KOPT-K1 (cell line): ENCODE results near the gene CRELD2.

Experiments used
- H3K27ac ChIP-seq: fragments of 200-600 bp; sonication (generic); 2 replicates; pipeline ENCODE4 v1.5.1; 2016; ENCODE audit warnings: antibody characterized with exemption, mild to moderate bottlenecking, low read depth, low read length; ENCODE audit not compliant: poor library complexity, severe bottlenecking
- H3K36me3 ChIP-seq: fragments of 200-600 bp; sonication (generic); 2 replicates; pipeline ENCODE4 v1.5.1; 2017; ENCODE audit warnings: antibody characterized with exemption, mild to moderate bottlenecking, low read length, moderate library complexity; ENCODE audit not compliant: insufficient read depth
- H3K9me3 ChIP-seq: fragments of 200-600 bp; sonication (generic); 2 replicates; pipeline ENCODE4 v1.5.1; 2017; ENCODE audit warnings: antibody characterized with exemption, low read length, mild to moderate bottlenecking; ENCODE audit not compliant: insufficient read depth, poor library complexity, severe bottlenecking

The CRELD2 gene

GRCh38 chr22:49884075-49884474 is 34.4 kb upstream of the CRELD2 start:
- H3K27ac ChIP-seq = no peak overlapping the region
- no peaks in the 10 kb centered on the region for H3K9me3 ChIP-seq
- peaks cover 68% of the 10 kb centered on the region for H3K36me3 ChIP-seq

DNA sequence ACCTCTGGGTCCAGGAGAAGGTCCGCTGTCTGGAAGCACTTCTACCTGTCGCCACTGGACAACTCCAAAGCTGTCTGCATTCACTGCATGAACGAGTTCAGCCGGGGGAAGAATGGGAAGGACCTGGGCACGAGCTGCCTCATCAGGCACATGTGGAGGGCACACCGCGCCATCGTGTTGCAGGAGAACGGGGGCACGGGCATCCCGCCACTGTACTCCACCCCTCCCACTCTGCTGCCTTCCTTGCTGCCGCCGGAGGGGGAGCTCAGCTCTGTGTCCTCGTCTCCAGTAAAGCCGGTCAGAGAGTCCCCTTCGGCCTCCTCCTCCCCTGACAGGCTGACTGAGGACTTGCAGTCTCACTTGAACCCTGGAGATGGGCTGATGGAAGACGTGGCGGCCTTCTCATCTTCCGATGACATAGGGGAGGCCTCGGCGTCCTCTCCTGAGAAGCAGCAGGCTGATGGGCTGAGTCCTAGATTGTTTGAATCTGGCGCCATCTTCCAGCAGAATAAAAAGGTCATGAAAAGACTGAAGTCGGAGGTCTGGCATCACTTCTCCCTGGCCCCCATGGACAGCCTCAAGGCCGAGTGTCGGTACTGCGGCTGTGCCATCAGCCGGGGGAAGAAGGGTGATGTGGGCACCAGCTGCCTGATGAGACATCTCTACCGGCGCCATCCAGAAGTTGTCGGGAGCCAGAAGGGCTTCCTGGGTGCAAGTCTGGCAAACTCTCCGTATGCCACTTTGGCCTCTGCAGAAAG is 33.8 kb upstream of the CRELD2 start:
- H3K9me3 ChIP-seq = no peaks in the 10 kb centered on the region
- H3K36me3 ChIP-seq = peaks cover 74% of the 10 kb centered on the region
- no peak overlapping the region for H3K27ac ChIP-seq

- Histone ChIP-seq H3K9me3 (no peaks in the 10 kb centered on the region), H3K36me3 (peaks cover 80% of the 10 kb centered on the region), H3K27ac (no peak overlapping the region)
These were observed 33.2 kb upstream of the CRELD2 start for GRCh38 chr22:49885281-49885680.

GRCh38 chr22:49885881-49886280 is 32.6 kb upstream of the CRELD2 start:
- Histone ChIP-seq H3K9me3 (no peaks in the 10 kb centered on the region), H3K27ac (no peak overlapping the region), H3K36me3 (peaks cover 86% of the 10 kb centered on the region)

GRCh38 chr22:49886346-49887063 is 31.9 kb upstream of the CRELD2 start:
- Histone ChIP-seq H3K36me3 (peaks cover 92% of the 10 kb centered on the region), H3K9me3 (no peaks in the 10 kb centered on the region), H3K27ac (no peak overlapping the region)

DNA sequence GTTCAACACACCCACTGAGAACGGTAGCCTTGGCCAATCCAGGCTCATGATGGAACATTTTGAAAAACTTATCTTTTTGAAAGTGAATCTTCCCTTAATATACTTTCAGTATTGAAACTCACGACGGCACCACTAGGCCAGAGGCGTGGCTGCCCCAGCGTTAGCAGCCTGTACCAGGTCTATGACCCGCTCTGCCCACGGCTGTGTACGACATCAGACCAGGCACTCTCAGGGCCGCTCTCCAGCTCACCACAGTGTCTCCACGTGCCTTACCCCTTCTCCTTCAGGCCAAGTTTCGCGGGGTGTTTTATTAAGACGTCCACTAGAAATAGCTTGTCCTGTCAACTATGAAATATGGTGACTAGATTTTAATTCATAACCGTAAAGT is 31.4 kb upstream of the CRELD2 start:
- Histone ChIP-seq H3K27ac (no peak overlapping the region), H3K9me3 (no peaks in the 10 kb centered on the region)

GRCh38 chr22:49887702-49888101 is 30.7 kb upstream of the CRELD2 start:
- H3K9me3 ChIP-seq = no peaks in the 10 kb centered on the region
- peaks cover 99% of the 10 kb centered on the region for H3K36me3 ChIP-seq
- H3K27ac ChIP-seq = no peak overlapping the region

More for the DNA sequence above, 31.4 kb upstream of the CRELD2 start:
- H3K36me3 ChIP-seq = peaks cover 97% of the 10 kb centered on the region

DNA sequence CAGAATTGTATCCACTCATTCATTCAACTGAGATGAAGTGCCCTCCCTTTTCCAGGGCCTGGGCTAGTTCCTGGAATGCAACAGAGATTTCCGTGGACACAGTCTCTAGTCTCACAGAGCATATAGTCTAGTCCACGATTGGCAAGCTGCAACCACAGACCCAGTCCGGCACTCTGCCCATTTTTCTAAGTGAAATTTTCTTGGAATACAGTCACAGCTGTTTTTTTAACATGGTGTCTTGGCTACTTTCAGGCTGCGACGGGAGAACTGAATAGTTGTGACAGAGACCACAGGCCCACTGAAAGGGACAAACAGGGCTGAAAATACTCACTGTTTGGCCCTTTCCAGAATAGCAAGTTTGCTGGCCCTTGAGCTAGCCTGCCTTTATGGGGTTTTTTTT is 29.4 kb upstream of the CRELD2 start:
- H3K9me3 ChIP-seq = no peaks in the 10 kb centered on the region
- H3K27ac ChIP-seq = no peak overlapping the region
- H3K36me3 ChIP-seq = peaks cover 99% of the 10 kb centered on the region

- no peak overlapping the region for H3K27ac ChIP-seq
- H3K9me3 ChIP-seq = no peaks in the 10 kb centered on the region
- H3K36me3 ChIP-seq = peaks cover 96% of the 10 kb centered on the region
These were observed 26.1 kb upstream of the CRELD2 start for GRCh38 chr22:49892226-49892899.

GRCh38 chr22:49893025-49893424 is 25.4 kb upstream of the CRELD2 start:
- no peaks in the 10 kb centered on the region for H3K9me3 ChIP-seq
- H3K36me3 ChIP-seq = peaks cover 96% of the 10 kb centered on the region

GRCh38 chr22:49894322-49895054 is 23.9 kb upstream of the CRELD2 start:
- Histone ChIP-seq H3K9me3 (no peaks in the 10 kb centered on the region), H3K27ac (no peak overlapping the region), H3K36me3 (peaks cover 96% of the 10 kb centered on the region)

More at GRCh38 chr22:49893025-49893424, 25.4 kb upstream of the CRELD2 start:
- no peak overlapping the region for H3K27ac ChIP-seq

GRCh38 chr22:49896201-49896600 is 22.2 kb upstream of the CRELD2 start:
- Histone ChIP-seq H3K36me3 (peaks cover 87% of the 10 kb centered on the region), H3K27ac (no peak overlapping the region), H3K9me3 (no peaks in the 10 kb centered on the region)

DNA sequence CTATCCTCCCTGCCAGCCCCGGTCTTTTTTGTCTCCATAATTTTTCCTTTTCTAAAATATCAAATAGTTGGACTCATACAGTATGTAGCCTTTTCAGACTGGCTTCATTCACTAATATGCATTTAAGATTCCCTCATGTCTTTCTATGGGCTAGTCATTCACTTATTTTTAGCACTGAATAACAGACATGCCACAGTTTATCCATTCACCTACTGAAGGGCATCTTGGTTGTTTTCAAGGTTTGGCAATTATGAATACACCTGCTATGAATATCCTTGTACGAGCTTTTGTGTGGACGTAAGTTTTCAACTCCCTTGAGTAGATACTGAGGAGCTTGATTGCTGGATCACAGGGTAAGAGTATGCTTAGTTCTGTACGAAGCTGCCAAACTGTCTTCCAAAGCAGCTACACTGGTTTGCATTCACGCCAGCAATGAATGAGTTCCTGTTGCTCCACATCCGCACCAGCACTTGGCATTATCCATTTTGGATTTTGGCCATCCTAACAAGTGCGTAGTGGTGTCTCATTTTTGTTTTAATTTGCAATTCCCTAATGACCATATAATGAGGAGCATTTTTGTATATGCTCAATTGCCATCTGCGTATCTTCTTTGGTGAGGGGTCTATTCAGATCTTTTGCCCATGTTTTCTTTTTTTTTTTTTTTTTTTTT is 21.3 kb upstream of the CRELD2 start:
- Histone ChIP-seq H3K9me3 (no peaks in the 10 kb centered on the region), H3K36me3 (peaks cover 88% of the 10 kb centered on the region), H3K27ac (no peak overlapping the region)

- H3K27ac ChIP-seq = no peak overlapping the region
- peaks cover 86% of the 10 kb centered on the region for H3K36me3 ChIP-seq
- H3K9me3 ChIP-seq = no peaks in the 10 kb centered on the region
These were observed 18.9 kb upstream of the CRELD2 start for GRCh38 chr22:49899530-49899929.
